ENCODE results near the gene VPS26C.

The VPS26C gene

DNA sequence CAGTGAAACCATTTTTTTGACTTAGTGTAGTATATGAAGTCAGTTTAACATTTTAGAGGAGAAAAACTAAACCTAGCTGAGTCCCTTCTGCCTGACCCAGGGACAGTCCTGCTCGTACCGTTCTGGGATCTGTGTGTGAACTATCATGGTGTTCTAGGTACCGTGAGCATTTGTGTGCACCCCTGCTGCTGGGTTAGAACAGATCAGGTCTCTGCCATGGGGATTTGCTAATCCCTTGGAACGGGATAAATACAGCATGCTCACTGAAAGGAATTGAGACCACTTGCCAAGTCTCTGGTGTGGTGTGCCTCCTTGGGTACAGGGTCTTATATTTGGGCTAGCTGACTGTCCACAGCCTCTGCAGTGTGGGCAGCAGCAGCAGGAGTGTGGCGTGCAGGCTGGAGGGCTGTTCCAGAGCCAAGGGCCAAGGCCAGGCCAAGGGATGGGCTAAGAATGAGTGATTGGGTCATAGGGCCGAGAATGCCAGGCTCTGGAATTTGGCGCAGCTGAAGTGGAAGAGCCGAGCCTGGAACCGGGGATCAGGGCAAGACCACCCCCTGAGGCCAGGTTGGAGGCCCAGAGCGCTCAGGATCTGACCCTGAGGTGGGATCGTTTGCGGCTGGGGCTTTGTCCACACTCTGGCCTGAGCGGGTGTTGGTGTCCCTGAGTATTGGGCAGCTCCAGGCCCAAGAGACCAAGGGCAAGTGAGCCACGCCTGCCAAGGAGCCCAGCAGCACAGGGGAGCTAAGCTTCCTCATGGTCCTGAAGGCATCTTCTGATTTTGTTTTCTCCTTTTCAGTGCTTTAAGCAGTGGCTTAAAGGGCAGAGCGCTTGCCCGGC, 66.3 kb downstream of the VPS26C start:
- no peak for DNase-seq

DNA sequence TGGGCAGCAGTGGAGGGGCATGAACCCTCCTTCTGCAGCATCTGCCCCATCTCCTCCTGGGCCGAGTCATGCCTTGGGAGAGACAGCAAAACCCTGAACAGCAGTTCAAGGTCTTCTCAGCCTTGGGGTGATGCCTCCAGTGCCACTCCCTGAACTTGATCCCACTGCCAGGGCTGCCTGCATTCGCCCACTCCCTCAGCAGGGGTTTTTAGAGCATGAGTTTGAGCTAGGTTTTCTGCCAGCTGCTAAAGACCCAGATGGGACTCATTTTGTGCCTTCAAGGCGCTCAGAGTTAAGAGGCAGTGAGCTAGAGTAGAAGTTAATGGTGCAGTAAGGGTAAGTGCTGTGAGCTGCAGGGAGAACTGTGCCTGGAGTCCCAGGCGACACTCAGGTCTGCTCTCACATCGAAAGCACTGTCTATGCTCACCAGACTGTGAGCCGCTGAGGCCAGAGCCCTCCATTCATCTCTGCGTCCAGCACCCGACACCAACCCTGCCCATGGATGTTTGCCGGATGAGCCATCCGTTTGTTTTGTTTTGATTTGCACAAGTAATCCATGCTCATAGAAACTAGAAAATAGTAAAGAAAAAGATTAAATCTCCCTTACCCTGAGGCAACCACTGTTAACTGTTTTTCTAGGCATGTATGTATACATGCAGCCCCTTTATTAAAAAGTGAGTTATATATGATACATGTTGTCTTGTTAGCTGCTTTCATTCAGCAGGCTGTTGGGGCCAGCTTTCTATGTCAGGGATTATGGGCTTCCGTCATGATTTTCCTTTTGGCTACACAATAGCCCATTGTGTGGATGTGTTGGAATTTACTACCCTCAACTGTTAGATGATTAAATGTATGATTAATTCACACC, 67.8 kb downstream of the VPS26C start:
- DNase-seq = no peak

- no peak for DNase-seq
Observed at GRCh38 chr21:37197746-37198145, 69.4 kb downstream of the VPS26C start.

DNA sequence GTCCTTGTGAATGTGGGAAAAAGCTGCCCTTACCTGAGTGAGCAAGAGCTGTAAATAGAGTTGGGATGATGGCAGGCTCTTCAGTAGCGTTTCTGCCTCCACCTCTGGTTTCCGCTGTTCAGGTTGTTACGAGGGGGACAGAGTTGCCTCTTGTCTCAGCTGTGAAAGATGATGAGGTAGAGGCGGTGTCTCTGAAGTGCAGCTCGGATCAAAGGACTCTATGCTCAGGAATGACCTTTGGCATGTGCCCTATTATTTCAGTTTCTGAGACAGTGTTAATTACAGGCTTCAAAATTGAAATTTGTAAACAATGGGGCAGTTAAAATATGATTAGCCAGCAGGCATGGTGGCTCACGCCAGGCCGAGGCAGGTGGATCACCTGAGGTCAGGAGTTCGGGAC, 70.3 kb downstream of the VPS26C start:
- no peak for DNase-seq

DNA sequence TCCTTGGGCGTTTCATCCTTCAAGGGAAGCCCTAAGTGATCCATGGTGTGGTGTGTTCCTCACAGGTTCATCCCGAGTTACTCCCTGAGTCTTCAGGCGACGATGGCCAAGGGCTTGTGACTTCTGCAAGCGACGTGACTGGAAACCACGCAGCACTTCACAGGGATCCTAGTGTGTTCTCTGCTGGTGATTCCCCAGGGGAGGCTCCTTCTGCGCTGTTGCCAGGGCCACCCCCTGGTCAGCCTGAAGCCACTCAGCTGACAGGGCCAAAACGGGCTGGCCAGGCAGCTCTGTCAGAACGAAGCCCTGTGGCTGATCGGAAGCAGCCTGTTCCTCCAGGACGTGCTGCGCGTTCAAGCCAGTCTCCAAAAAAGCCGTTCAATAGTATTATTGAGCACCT, 71.5 kb downstream of the VPS26C start:
- DNase-seq = no peak

DNA sequence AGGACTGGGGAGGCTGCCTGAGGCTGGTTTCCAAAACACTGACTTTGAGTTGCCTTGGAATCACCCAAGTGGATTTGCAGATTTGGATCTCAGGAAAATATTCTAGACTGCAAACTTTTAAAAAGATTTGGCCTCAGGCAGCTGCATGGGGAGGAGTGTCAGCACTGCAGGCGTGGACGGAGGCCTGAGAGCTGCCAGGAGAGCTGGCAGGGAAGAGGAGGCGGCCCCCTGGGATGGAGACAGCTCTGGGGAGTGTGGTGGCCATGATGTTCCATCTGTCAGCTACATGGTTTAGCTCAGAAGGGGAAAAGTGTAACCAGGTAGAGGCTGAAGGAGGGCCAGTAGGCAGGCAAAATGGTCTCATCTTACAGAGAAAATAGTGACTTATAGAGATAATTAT, 72.1 kb downstream of the VPS26C start:
- no peak for DNase-seq

DNA sequence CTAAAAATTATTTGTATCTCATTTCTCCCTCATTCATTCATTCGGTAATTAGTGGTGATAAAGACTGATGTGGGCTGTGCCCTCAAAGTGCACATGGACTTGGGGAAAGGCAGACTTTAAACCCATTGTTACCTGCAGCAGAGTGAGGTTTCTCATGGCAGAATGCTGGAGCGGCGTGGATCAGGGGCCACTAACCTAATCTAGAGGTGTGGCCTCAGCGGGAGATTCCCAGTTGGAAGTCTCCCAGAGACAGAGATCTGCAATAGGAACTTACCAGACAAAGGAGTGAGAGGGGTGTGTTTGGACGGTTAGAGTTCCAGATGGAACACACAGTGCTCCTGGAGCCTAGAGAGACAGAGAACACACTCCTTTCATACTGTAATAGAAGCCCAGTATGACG, 73.5 kb downstream of the VPS26C start:
- DNase-seq = no peak

DNA sequence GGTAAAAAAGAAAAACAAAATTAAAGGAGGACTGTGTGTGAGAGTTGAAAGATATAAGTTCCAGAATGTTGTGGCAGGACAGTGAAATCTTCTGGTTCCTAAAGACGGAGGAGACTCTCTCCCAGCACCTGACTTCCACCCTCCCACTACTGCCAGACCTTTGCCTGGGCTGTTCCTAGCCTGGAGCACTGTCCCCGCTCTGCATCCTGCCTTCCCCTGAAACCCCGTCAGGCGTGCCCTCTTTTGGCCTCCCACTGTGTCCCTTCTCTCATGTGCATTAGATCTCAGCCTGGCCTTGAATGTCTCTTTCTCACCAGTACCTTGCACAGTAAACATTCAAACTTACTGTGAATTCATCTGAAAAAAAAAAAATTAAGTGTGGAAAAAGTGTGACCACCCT, 74.1 kb downstream of the VPS26C start:
- no peak for DNase-seq

DNA sequence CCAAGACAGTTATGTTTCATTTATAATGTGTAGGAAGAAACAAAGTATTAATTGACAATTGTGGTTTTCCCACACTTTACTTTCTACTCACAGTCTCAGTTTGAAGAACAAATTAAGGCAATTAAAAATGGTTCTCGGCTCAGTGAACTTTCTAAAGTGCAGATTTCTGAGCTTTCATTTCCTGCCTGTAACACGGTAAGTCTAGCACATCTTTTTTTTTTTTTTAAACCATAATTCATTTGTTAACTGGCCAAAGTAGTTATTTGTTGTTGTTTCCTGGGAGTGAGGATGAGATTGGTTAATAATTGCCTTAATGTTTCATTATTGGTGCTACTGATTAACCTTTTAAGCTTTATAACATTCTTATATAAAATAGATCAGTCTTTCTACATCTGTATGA, 75.1 kb downstream of the VPS26C start:
- DNase-seq = no peak

- DNase-seq = no peak
Observed at GRCh38 chr21:37188825-37189224, 78.3 kb downstream of the VPS26C start.

- DNase-seq = no peak
Observed at GRCh38 chr21:37186983-37187382, 80.2 kb downstream of the VPS26C start.

- DNase-seq = no peak
Observed at GRCh38 chr21:37184784-37185593, 82.1 kb downstream of the VPS26C start.

DNA sequence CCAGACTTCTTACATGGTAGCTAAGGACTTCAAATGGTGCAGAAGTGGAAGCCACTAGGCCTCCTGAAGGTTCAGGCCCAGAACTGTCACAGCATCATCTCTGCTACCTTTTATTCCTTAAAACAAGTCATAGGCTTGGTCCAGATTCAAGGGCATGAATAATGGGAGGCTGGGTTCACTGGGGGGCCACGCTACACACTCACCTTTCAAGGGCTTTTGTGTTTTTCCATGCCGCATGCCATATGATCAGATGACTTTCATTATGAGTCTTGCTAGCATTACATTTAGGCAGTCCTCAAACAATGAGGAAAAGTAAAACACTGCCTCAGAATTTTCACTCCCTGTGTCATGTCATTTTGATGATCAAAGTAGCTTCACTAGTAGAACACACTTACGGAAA, 83.4 kb downstream of the VPS26C start:
- DNase-seq = no peak

GRCh38 chr21:37182222-37182621, 84.9 kb downstream of the VPS26C start:
- no peak for DNase-seq

DNA sequence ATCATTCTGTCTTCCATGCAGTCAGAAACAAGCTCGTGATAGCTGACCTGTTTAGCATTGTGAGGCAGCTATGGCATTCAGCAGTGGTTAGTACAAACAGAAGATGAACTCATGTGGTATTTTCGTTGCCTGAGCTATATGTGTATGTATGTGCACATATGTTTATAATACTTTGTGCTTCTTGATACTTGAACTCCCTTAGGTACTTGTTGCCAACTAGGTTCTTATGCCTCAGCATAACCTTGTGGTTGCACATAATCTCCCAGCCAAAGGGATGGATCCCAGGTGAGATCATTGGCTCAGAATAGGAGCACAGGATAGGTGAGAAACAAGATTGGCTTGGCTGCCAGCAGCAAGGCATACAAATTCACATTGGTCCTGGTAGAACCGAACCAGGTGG, 86.1 kb downstream of the VPS26C start:
- no peak for DNase-seq

DNA sequence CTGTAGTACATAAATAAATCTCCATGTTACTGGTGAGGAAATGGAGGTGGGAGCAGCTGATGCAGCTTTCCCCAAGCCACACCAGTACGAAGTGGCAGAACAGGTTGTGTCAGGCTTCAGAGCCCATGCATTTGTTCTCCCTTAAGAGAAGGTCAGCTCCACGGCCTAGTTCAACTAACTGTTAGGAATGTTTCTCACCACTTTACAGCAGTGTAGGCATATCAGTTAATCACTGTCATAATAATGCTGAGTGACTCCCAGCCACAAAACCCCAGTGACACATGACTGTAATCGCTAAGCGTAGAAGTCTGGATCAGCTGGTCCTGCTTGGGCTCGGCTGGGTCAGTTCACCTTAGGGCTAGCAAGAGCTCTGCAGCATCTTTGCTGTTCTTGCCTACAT, 90.4 kb downstream of the VPS26C start:
- DNase-seq = no peak

Measured in SHP77 (cell line).